ENCODE data around the gene SEMA3G.

GRCh38 chr3:52403271-52403841, 41.5 kb downstream of the SEMA3G start:
- TF ChIP-seq POLR2A (IDR thresholded peaks at IDR 0.05; ENCODE audit: low read depth, low read length) (no peak; the same call in 1 of the 2 replicates), POLR2AphosphoS5 (IDR thresholded peaks at IDR 0.05; ENCODE audit: low read depth, low read length) (no peak)
